ENCODE data around the gene IRF2. TPM values are rescaled to one million over a fixed set of nuclear protein-coding genes. Genes with fewer than 3 reads are reported as not detected.

Gene IRF2
- total and polyA plus RNA-seq, 2 donors (not counting 1 experiment from before 2014, with no cell fraction given): 67.8 to 68.2 TPM

DNA sequence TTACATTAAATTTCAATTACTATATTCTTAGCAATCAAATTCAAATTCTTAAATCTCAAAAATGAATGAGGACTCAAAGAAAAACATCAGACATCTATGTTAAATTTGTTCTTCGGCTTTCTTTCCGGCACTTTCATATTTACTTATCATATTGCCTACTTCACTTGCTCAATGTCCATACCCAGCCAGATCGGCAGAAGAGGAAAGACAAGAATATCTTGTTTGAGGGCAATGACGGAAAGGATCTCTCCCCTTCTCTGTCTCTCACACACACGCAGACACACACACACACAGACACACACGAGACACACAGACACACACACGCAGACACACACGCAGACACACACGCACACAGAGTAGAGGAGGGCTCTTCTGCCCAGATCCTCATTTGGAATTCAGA, 13.2 kb upstream of the IRF2 start:
- H3K4me1 Mint-ChIP-seq: peaks cover 32% of the 10 kb centered on the region
- peaks cover 27% of the 10 kb centered on the region for H3K79me2 ChIP-seq (ENCODE audit: control insufficient read depth, insufficient read depth, low read length)
- no peaks in the 10 kb centered on the region for H3K27me3 Mint-ChIP-seq
- no peaks in the 10 kb centered on the region for H3K36me3 ChIP-seq (replicated peaks in 1 of 2; ENCODE audit: control extremely low read depth in 1 of 2, control insufficient read depth in 1 of 2, extremely low read depth in 1 of 2, insufficient read depth in 2 of 2, low read length in 1 of 2)
- ATAC-seq (ENCODE audit: low read depth): no peak
- POLR2A ChIA-PET: no interaction called here
- no peaks in the 10 kb centered on the region for H4K20me1 ChIP-seq (ENCODE audit: control insufficient read depth, insufficient read depth, low read length, poor library complexity, severe bottlenecking)
- H3K4me3 ChIP-seq (ENCODE audit: control extremely low read depth in 1 of 5, extremely low read depth in 1 of 5, insufficient read depth in 1 of 5, low read depth in 2 of 5, low read length in 4 of 5): no peak overlapping the region
- H3K9me3 ChIP-seq (ENCODE audit: control extremely low read depth in 1 of 3, control insufficient read depth in 2 of 3, insufficient read depth in 1 of 3, low read length in 2 of 3): peaks cover 0 to 17% (median 3%) of the 10 kb centered on the region in 3 donors
- H3K27ac ChIP-seq (ENCODE audit: low read length in 2 of 2): no peak overlapping the region
- WGBS (ENCODE audit: insufficient coverage): no CpG with 5 or more reads among the region's 9 CpGs
- H3K9me3 Mint-ChIP-seq (ENCODE audit: insufficient read depth): peaks cover 2% of the 10 kb centered on the region
- CTCF ChIA-PET: no interaction called here
- no peak overlapping the region for H3K27ac Mint-ChIP-seq
- DNase-seq: no peak
- no peak overlapping the region for H2AFZ ChIP-seq (ENCODE audit: insufficient read depth, low read depth, low read length, poor library complexity, severe bottlenecking)
- no peak overlapping the region for H3K4me2 ChIP-seq (replicated peaks; ENCODE audit: low read depth, low read length, poor library complexity, severe bottlenecking)
- no peaks in the 10 kb centered on the region for H3K27me3 ChIP-seq (replicated peaks in 1 of 4; ENCODE audit: control extremely low read depth in 1 of 4, control insufficient read depth in 3 of 4, insufficient read depth in 4 of 4, low read length in 3 of 4)
- H3K4me3 Mint-ChIP-seq: no peak overlapping the region
- H3K4me1 ChIP-seq (ENCODE audit: control insufficient read depth in 2 of 2, insufficient read depth in 2 of 2, low read length in 2 of 2): peaks cover 16 to 21% of the 10 kb centered on the region in 2 donors
- no peak overlapping the region for H3K9ac ChIP-seq (ENCODE audit: low read length)
- no peak for TF ChIP-seq EZH2 (IDR thresholded peaks at IDR 0.05; ENCODE audit: borderline replicate concordance, insufficient read depth, low read depth, low read length, poor library complexity, severe bottlenecking)
- TF ChIP-seq CTCF (IDR thresholded peaks at IDR 0.05): no peak
- intact Hi-C loops (cut with micrococcal nuclease): no loop called here

DNA sequence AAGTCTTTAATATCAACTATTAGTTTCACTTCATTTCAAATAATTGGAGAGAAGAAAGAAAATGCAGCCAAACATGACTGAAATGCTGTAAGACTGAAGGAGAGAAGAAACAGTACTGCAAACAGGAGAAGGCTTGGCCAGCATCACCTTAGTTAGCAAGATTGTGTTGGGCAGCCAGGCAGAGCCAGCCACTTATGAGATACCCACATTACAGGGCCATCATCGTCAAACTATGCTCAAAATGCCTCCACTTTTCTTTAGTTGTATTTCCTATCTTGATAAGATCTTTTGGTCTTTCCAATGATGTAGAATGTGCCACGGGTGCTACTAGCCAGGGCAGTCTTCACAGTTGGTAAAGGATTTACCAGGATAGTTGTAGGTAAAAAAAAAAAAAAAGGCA, 10.9 kb upstream of the IRF2 start:
- no peaks in the 10 kb centered on the region for H3K27me3 ChIP-seq (replicated peaks in 1 of 4; ENCODE audit: control extremely low read depth in 1 of 4, control insufficient read depth in 3 of 4, insufficient read depth in 4 of 4, low read length in 3 of 4)
- no peaks in the 10 kb centered on the region for H3K27me3 Mint-ChIP-seq
- no peak overlapping the region for H3K4me3 Mint-ChIP-seq
- H3K9me3 Mint-ChIP-seq (ENCODE audit: insufficient read depth): no peaks in the 10 kb centered on the region
- ATAC-seq (ENCODE audit: low read depth) (no peak), DNase-seq (no peak)
- H3K79me2 ChIP-seq (ENCODE audit: control insufficient read depth, insufficient read depth, low read length): peaks cover 28% of the 10 kb centered on the region
- POLR2A ChIA-PET: no interaction called here
- H3K4me2 ChIP-seq (replicated peaks; ENCODE audit: low read depth, low read length, poor library complexity, severe bottlenecking): no peak overlapping the region
- no peak overlapping the region for H3K27ac ChIP-seq (ENCODE audit: low read length in 2 of 2)
- H2AFZ ChIP-seq (ENCODE audit: insufficient read depth, low read depth, low read length, poor library complexity, severe bottlenecking): no peak overlapping the region
- H3K36me3 ChIP-seq (replicated peaks in 1 of 2; ENCODE audit: control extremely low read depth in 1 of 2, control insufficient read depth in 1 of 2, extremely low read depth in 1 of 2, insufficient read depth in 2 of 2, low read length in 1 of 2): no peaks in the 10 kb centered on the region
- H4K20me1 ChIP-seq (ENCODE audit: control insufficient read depth, insufficient read depth, low read length, poor library complexity, severe bottlenecking): no peaks in the 10 kb centered on the region
- 75% methylated on average over 1 of the region's 2 CpGs for WGBS (ENCODE audit: insufficient coverage)
- CTCF ChIA-PET: no interaction called here
- peaks cover 16 to 24% of the 10 kb centered on the region in 2 donors for H3K4me1 ChIP-seq (ENCODE audit: control insufficient read depth in 2 of 2, insufficient read depth in 2 of 2, low read length in 2 of 2)
- no peak overlapping the region for H3K27ac Mint-ChIP-seq
- intact Hi-C loops (cut with micrococcal nuclease): no loop called here
- TF ChIP-seq EZH2 (IDR thresholded peaks at IDR 0.05; ENCODE audit: borderline replicate concordance, insufficient read depth, low read depth, low read length, poor library complexity, severe bottlenecking): no peak
- no peak for TF ChIP-seq CTCF (IDR thresholded peaks at IDR 0.05)
- peaks cover 35% of the 10 kb centered on the region for H3K4me1 Mint-ChIP-seq
- H3K4me3 ChIP-seq (ENCODE audit: control extremely low read depth in 1 of 5, extremely low read depth in 1 of 5, insufficient read depth in 1 of 5, low read depth in 2 of 5, low read length in 4 of 5): no peak overlapping the region
- peaks cover 0 to 12% (median 3%) of the 10 kb centered on the region in 3 donors for H3K9me3 ChIP-seq (ENCODE audit: control extremely low read depth in 1 of 3, control insufficient read depth in 2 of 3, insufficient read depth in 1 of 3, low read length in 2 of 3)
- H3K9ac ChIP-seq (ENCODE audit: low read length): no peak overlapping the region
